CD8-positive, alpha-beta memory T cell (primary cell): ENCODE data around the gene SIL1. TPM values are rescaled to one million over a fixed set of nuclear protein-coding genes. Genes with fewer than 3 reads are reported as not detected.
A peak's percentile ranks its signal among the peaks of the same experiment; 100 is the strongest.

Experiments used
- CTCF ChIA-PET: fragments of 350-600 bp; sonication (Branson Sonifier 250); formaldehyde crosslinking; loops from one replicate; lab custom pipeline; 2021; ENCODE audit warnings: antibody characterized with exemption; lab: Charles Lee
- POLR2A ChIA-PET: fragments of 350-600 bp; sonication (Branson Sonifier 250); formaldehyde crosslinking; loops from one replicate; lab custom pipeline; 2021; ENCODE audit warnings: antibody characterized with exemption; lab: Charles Lee
- DNase-seq, 5 donors: peaks; one replicate each; pipeline versions ENCODE4 v3.0.0 to v3.0.0-alpha.2; 2020 to 2022; ENCODE audit warnings: mixed read lengths in 1 of 5
- H3K27ac ChIP-seq: one replicate; pipeline ENCODE4 v1.7.0; 2013; ENCODE audit warnings: low read depth, mild to moderate bottlenecking, low read length, moderate library complexity
- H3K27me3 ChIP-seq: 2 replicates; pipeline ENCODE4 v1.7.0; 2013; ENCODE audit warnings: low read length, mild to moderate bottlenecking; ENCODE audit not compliant: insufficient read depth, poor library complexity, severe bottlenecking
- H3K36me3 ChIP-seq: 2 replicates; pipeline ENCODE4 v1.7.0; 2013; ENCODE audit warnings: mild to moderate bottlenecking, low read length, moderate library complexity; ENCODE audit not compliant: insufficient read depth
- H3K4me1 ChIP-seq: 2 replicates; pipeline ENCODE4 v1.7.0; 2013; ENCODE audit warnings: mild to moderate bottlenecking, low read length, moderate library complexity; ENCODE audit not compliant: insufficient read depth
- H3K4me3 ChIP-seq: 2 replicates; pipeline ENCODE4 v1.7.0; 2013; ENCODE audit warnings: mild to moderate bottlenecking, low read length
- H3K9me3 ChIP-seq: 2 replicates; pipeline ENCODE4 v1.7.0; 2013; ENCODE audit warnings: mild to moderate bottlenecking, low read length
- H3K27ac Mint-ChIP-seq, 8 donors: one replicate each; pipeline ENCODE4 v1.8.0; 2020 to 2021; ENCODE audit warnings: mixed read lengths in 8 of 8, mild to moderate bottlenecking in 6 of 8, inconsistent platforms in 3 of 8, moderate library complexity in 3 of 8
- H3K27me3 Mint-ChIP-seq, 2 donors: one replicate each; pipeline ENCODE4 v1.8.0; 2020 to 2021; ENCODE audit warnings: mixed read lengths in 2 of 2, mild to moderate bottlenecking in 1 of 2, moderate library complexity in 1 of 2
- H3K36me3 Mint-ChIP-seq, 3 donors: one replicate each; pipeline ENCODE4 v1.8.0; 2020 to 2021; ENCODE audit warnings: mixed read lengths in 3 of 3, inconsistent platforms in 1 of 3, mild to moderate bottlenecking in 1 of 3
- H3K4me1 Mint-ChIP-seq, 3 donors: one replicate each; pipeline ENCODE4 v1.8.0; 2020 to 2021; ENCODE audit warnings: mixed read lengths in 3 of 3, inconsistent platforms in 1 of 3, mild to moderate bottlenecking in 1 of 3
- H3K4me3 Mint-ChIP-seq, 7 donors: one replicate each; pipeline ENCODE4 v1.8.0; 2020 to 2021; ENCODE audit warnings: mixed read lengths in 7 of 7, mild to moderate bottlenecking in 6 of 7, moderate library complexity in 4 of 7, inconsistent platforms in 2 of 7
- H3K9me3 Mint-ChIP-seq, 5 donors: one replicate each; pipeline ENCODE4 v1.8.0; 2020 to 2022; ENCODE audit warnings: mixed read lengths in 5 of 5, mild to moderate bottlenecking in 3 of 5, moderate library complexity in 2 of 5, inconsistent platforms in 1 of 5
- polyA plus RNA-seq: library from polyadenylated mRNA; unstranded; fragments of 300-500 nt; fragmentation: Illumina TruSeq; gene quantifications from one replicate; pipeline ENCODE4 v1.2.3, GENCODE V29; 2021
- total RNA-seq, 2 experiments: library from RNA; stranded (reverse); gene quantifications; one replicate each; pipeline ENCODE4 v1.2.3, GENCODE V29; 2021

Gene SIL1
- total and polyA plus RNA-seq, 3 experiments from 2014 or later, result 15.0 to 27.5 (median 26.6) TPM

- Mint-ChIP-seq H3K36me3 (peaks cover 8 to 25% (median 12%) of the 10 kb centered on the region in 3 donors), H3K27me3 (peaks cover 0 to under 1% of the 10 kb centered on the region in 2 donors), H3K9me3 (no peaks in the 10 kb centered on the region), H3K4me1 (peaks cover 2 to 13% (median 12%) of the 10 kb centered on the region in 3 donors), H3K27ac (no peak overlapping the region), H3K4me3 (peak overlapping the region in 1 of 7 donors; percentile 20)
- POLR2A ChIA-PET, result no interaction called here
- Histone ChIP-seq H3K4me1 (no peaks in the 10 kb centered on the region), H3K27me3 (no peaks in the 10 kb centered on the region), H3K9me3 (no peaks in the 10 kb centered on the region), H3K27ac (no peak overlapping the region), H3K36me3 (no peaks in the 10 kb centered on the region), H3K4me3 (no peak overlapping the region)
- DNase-seq, result no peak
- CTCF ChIA-PET, result interaction anchor here (1.0 kb wide), 1 partner anchor 29 kb away, joined by 3 read pairs; no protein-coding TSS in a partner anchor
These were observed 255.3 kb downstream of the SIL1 start for GRCh38 chr5:138942861-138943260.

GRCh38 chr5:138942066-138942465 is 256.1 kb downstream of the SIL1 start:
- ChIA-PET CTCF (interaction anchor here (1.0 kb wide), 1 partner anchor 30 kb away, joined by 3 read pairs; no protein-coding TSS in a partner anchor), POLR2A (no interaction called here)
- DNase-seq, result no peak
- Mint-ChIP-seq H3K9me3 (no peaks in the 10 kb centered on the region), H3K27me3 (no peaks in the 10 kb centered on the region), H3K36me3 (peaks cover 6 to 18% (median 12%) of the 10 kb centered on the region in 3 donors), H3K27ac (no peak overlapping the region), H3K4me1 (peaks cover 2 to 13% (median 12%) of the 10 kb centered on the region in 3 donors), H3K4me3 (no peak overlapping the region)
- Histone ChIP-seq H3K9me3 (no peaks in the 10 kb centered on the region), H3K4me3 (no peak overlapping the region), H3K4me1 (no peaks in the 10 kb centered on the region), H3K27ac (no peak overlapping the region), H3K27me3 (no peaks in the 10 kb centered on the region), H3K36me3 (no peaks in the 10 kb centered on the region)

GRCh38 chr5:138938526-138938925 is 259.6 kb downstream of the SIL1 start:
- no peak overlapping the region for H3K4me3 Mint-ChIP-seq
- POLR2A ChIA-PET, result no interaction called here
- no peaks in the 10 kb centered on the region for H3K9me3 Mint-ChIP-seq
- no peaks in the 10 kb centered on the region for H3K27me3 Mint-ChIP-seq
- H3K36me3 ChIP-seq, result no peaks in the 10 kb centered on the region
- CTCF ChIA-PET, result no interaction called here
- no peak overlapping the region for H3K4me3 ChIP-seq
- no peaks in the 10 kb centered on the region for H3K9me3 ChIP-seq
- no peak for DNase-seq
- H3K27me3 ChIP-seq, result no peaks in the 10 kb centered on the region
- peaks cover 6 to 19% (median 12%) of the 10 kb centered on the region in 3 donors for H3K36me3 Mint-ChIP-seq
- H3K4me1 Mint-ChIP-seq, result peaks cover 0 to 13% (median 12%) of the 10 kb centered on the region in 3 donors
- H3K27ac ChIP-seq, result no peak overlapping the region
- peak overlapping the region in 1 of 8 donors; percentile 51 for H3K27ac Mint-ChIP-seq
- no peaks in the 10 kb centered on the region for H3K4me1 ChIP-seq

GRCh38 chr5:138937392-138938387 is 260.5 kb downstream of the SIL1 start:
- Mint-ChIP-seq H3K27ac (peak overlapping the region in 2 of 8 donors; percentile 47 to 51), H3K9me3 (no peaks in the 10 kb centered on the region), H3K36me3 (peaks cover 9 to 26% (median 9%) of the 10 kb centered on the region in 3 donors), H3K4me3 (no peak overlapping the region), H3K27me3 (no peaks in the 10 kb centered on the region), H3K4me1 (peaks cover 0 to 13% (median 12%) of the 10 kb centered on the region in 3 donors)
- no peaks in the 10 kb centered on the region for H3K36me3 ChIP-seq
- H3K27ac ChIP-seq, result no peak overlapping the region
- POLR2A ChIA-PET, result no interaction called here
- H3K4me1 ChIP-seq, result no peaks in the 10 kb centered on the region
- H3K9me3 ChIP-seq, result no peaks in the 10 kb centered on the region
- H3K27me3 ChIP-seq, result no peaks in the 10 kb centered on the region
- no peak overlapping the region for H3K4me3 ChIP-seq
- CTCF ChIA-PET, result no interaction called here
- no peak for DNase-seq

GRCh38 chr5:138936968-138937345 is 261.2 kb downstream of the SIL1 start:
- H3K27ac Mint-ChIP-seq, result peak overlapping the region in 2 of 8 donors; percentile 61 to 74
- peaks cover 0 to 13% (median 12%) of the 10 kb centered on the region in 3 donors for H3K4me1 Mint-ChIP-seq
- H3K36me3 Mint-ChIP-seq, result peaks cover 2 to 31% (median 8%) of the 10 kb centered on the region in 3 donors
- no peaks in the 10 kb centered on the region for H3K9me3 ChIP-seq
- H3K36me3 ChIP-seq, result no peaks in the 10 kb centered on the region
- POLR2A ChIA-PET, result no interaction called here
- H3K27ac ChIP-seq, result no peak overlapping the region
- no peak overlapping the region for H3K4me3 ChIP-seq
- H3K4me3 Mint-ChIP-seq, result no peak overlapping the region
- no peaks in the 10 kb centered on the region for H3K27me3 ChIP-seq
- no peaks in the 10 kb centered on the region for H3K27me3 Mint-ChIP-seq
- no peak for DNase-seq
- CTCF ChIA-PET, result no interaction called here
- no peaks in the 10 kb centered on the region for H3K9me3 Mint-ChIP-seq
- H3K4me1 ChIP-seq, result no peaks in the 10 kb centered on the region

GRCh38 chr5:138936225-138936967 is 261.8 kb downstream of the SIL1 start:
- no peak overlapping the region for H3K4me3 ChIP-seq
- no peaks in the 10 kb centered on the region for H3K27me3 ChIP-seq
- H3K9me3 Mint-ChIP-seq, result no peaks in the 10 kb centered on the region
- no peak overlapping the region for H3K4me3 Mint-ChIP-seq
- H3K27ac ChIP-seq, result no peak overlapping the region
- H3K27me3 Mint-ChIP-seq, result no peaks in the 10 kb centered on the region
- peaks cover 0 to 35% (median 3%) of the 10 kb centered on the region in 3 donors for H3K36me3 Mint-ChIP-seq
- DNase-seq, result no peak
- CTCF ChIA-PET, result interaction anchor here (0.7 kb wide), 1 partner anchor 24 kb away, joined by 3 read pairs; no protein-coding TSS in a partner anchor
- POLR2A ChIA-PET, result no interaction called here
- no peak overlapping the region for H3K27ac Mint-ChIP-seq
- H3K4me1 ChIP-seq, result no peaks in the 10 kb centered on the region
- peaks cover 0 to 13% (median 12%) of the 10 kb centered on the region in 3 donors for H3K4me1 Mint-ChIP-seq
- no peaks in the 10 kb centered on the region for H3K36me3 ChIP-seq
- H3K9me3 ChIP-seq, result no peaks in the 10 kb centered on the region

- Histone ChIP-seq H3K9me3 (no peaks in the 10 kb centered on the region), H3K36me3 (no peaks in the 10 kb centered on the region), H3K4me3 (no peak overlapping the region), H3K27me3 (no peaks in the 10 kb centered on the region), H3K4me1 (no peaks in the 10 kb centered on the region), H3K27ac (no peak overlapping the region)
- H3K4me1 Mint-ChIP-seq, result peaks cover 0 to 8% (median 5%) of the 10 kb centered on the region in 3 donors
- POLR2A ChIA-PET, result no interaction called here
- no peaks in the 10 kb centered on the region for H3K9me3 Mint-ChIP-seq
- H3K4me3 Mint-ChIP-seq, result no peak overlapping the region
- DNase-seq, result no peak
- H3K36me3 Mint-ChIP-seq, result peaks cover 0 to 41% (median 6%) of the 10 kb centered on the region in 3 donors
- H3K27ac Mint-ChIP-seq, result peak overlapping the region in 1 of 8 donors; percentile 84
- CTCF ChIA-PET, result interaction anchor here (0.7 kb wide), 1 partner anchor 25 kb away, joined by 3 read pairs; no protein-coding TSS in a partner anchor
- no peaks in the 10 kb centered on the region for H3K27me3 Mint-ChIP-seq
These were observed 262.7 kb downstream of the SIL1 start for GRCh38 chr5:138935466-138935865.
